Natural killer cell treated with Interleukin-12 subunit alpha and Interleukin-12 subunit beta and Interleukin-15 and Interleukin-18, amount 100 ng/mL, for 72 hours (primary cell): Measurements from ENCODE around the gene PRTN3. TPM values are rescaled to one million over a fixed set of nuclear protein-coding genes. Genes with fewer than 3 reads are reported as not detected.
A peak's percentile ranks its signal among the peaks of the same experiment; 100 is the strongest.
"Not testable (repeated sequence)": the region's sequence is repeated elsewhere in the genome, so short reads cannot be mapped to it uniquely, and the experiment has no call there.

Experiments
- ATAC-seq, 2 donors: fragments of 150-1000 bp; cut with Tn5 transposase in 1 of 2; sonication (Bioruptor Pico), chemical (Tn5 transposase) in 1 of 2; 2 replicates each; pipeline ENCODE4 v1.10.0; 2021
- DNase-seq: peaks from one replicate; pipeline ENCODE4 v3.0.0; 2022; ENCODE audit warnings: low spot score
- H3K27ac Mint-ChIP-seq, 2 donors: 1 replicate in 1 of 2; 2 replicates in 1 of 2; pipeline ENCODE4 v1.8.0; 2022; ENCODE audit warnings: mixed read lengths in 2 of 2, mild to moderate bottlenecking in 1 of 2, moderate library complexity in 1 of 2
- H3K27me3 Mint-ChIP-seq, 2 donors: 1 replicate in 1 of 2; 2 replicates in 1 of 2; pipeline ENCODE4 v1.8.0; 2022; ENCODE audit warnings: mixed read lengths in 2 of 2
- H3K36me3 Mint-ChIP-seq: one replicate; pipeline ENCODE4 v1.8.0; 2022; ENCODE audit warnings: mixed read lengths
- H3K4me1 Mint-ChIP-seq, 2 donors: 1 replicate in 1 of 2; 2 replicates in 1 of 2; pipeline ENCODE4 v1.8.0; 2022; ENCODE audit warnings: low read depth in 2 of 2, mixed read lengths in 2 of 2, mild to moderate bottlenecking in 1 of 2
- H3K4me3 Mint-ChIP-seq: one replicate; pipeline ENCODE4 v1.8.0; 2022; ENCODE audit warnings: mixed read lengths
- H3K9me3 Mint-ChIP-seq: 2 replicates; pipeline ENCODE4 v1.8.0; 2022; ENCODE audit warnings: mixed read lengths
- total RNA-seq, 2 donors: library from RNA; stranded (reverse); gene quantifications; one replicate each; pipeline ENCODE4 v1.2.3, GENCODE V29; 2022

PRTN3 gene
- total RNA-seq, 2 donors from 2014 or later = not detected

DNA sequence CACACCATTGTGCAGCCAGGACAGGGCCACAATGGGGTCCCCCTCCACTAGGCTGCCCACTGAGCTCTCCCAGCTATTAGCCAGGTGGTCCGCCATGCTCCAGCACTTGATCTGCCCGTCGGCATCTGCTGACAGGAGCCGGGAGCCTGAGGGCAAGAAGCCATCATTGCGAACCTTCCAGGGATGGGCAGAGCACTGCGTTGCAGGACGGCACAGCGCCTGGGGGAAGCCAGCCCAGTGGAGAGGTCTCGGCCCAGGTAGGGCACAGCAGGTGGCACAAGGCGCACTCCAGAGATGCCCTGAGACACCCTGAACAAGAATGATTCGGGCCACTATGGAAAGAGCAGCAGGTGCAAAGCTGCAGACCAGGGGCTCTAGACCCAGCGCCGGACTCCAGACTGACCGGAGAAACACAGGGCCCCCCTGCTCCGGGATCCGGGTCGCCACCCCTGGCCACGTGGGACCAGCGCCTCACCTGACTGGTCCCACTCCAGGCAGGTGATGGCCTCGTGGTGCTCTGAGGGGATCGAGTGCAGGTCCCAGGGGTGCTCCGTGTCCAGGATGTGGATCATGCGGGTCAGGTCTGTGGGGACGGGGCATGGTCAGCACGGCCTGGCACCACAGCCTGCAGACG lies 49.0 kb downstream of the PRTN3 start:
- ATAC-seq = no peak
- no peaks in the 10 kb centered on the region for H3K36me3 Mint-ChIP-seq
- peaks cover 12 to 14% of the 10 kb centered on the region in 2 donors for H3K4me1 Mint-ChIP-seq
- H3K27me3 Mint-ChIP-seq = no peaks in the 10 kb centered on the region
- no peak for DNase-seq
- H3K9me3 Mint-ChIP-seq = no peaks in the 10 kb centered on the region
- no peak overlapping the region for H3K4me3 Mint-ChIP-seq
- no peak overlapping the region for H3K27ac Mint-ChIP-seq

DNA sequence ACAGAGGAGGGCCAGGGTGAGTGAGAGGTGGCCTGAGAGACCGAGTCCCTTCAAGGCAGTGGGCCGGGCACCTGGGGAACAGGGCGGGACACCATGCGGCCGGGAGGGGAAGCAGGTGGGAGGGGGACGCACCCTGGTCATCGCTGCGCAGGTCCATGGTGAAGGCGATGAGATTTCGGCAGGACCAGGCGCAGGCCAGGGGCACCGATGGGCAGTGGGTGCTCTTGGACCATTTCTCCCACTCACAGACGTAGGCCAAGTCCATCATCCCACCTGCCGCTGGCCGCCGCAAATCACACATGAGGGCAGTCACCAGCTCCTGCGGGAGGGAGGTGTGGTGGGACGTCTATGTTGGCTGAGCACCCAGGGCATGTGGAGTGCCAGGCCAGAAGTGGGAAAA lies 50.0 kb downstream of the PRTN3 start:
- H3K36me3 Mint-ChIP-seq = no peaks in the 10 kb centered on the region
- peaks cover 12 to 14% of the 10 kb centered on the region in 2 donors for H3K4me1 Mint-ChIP-seq
- H3K4me3 Mint-ChIP-seq = peak overlapping the region; percentile 56
- H3K27ac Mint-ChIP-seq = peak overlapping the region; percentile 35 to 63
- H3K27me3 Mint-ChIP-seq = no peaks in the 10 kb centered on the region
- DNase-seq (no peak), ATAC-seq (no peak)
- no peaks in the 10 kb centered on the region for H3K9me3 Mint-ChIP-seq

DNA sequence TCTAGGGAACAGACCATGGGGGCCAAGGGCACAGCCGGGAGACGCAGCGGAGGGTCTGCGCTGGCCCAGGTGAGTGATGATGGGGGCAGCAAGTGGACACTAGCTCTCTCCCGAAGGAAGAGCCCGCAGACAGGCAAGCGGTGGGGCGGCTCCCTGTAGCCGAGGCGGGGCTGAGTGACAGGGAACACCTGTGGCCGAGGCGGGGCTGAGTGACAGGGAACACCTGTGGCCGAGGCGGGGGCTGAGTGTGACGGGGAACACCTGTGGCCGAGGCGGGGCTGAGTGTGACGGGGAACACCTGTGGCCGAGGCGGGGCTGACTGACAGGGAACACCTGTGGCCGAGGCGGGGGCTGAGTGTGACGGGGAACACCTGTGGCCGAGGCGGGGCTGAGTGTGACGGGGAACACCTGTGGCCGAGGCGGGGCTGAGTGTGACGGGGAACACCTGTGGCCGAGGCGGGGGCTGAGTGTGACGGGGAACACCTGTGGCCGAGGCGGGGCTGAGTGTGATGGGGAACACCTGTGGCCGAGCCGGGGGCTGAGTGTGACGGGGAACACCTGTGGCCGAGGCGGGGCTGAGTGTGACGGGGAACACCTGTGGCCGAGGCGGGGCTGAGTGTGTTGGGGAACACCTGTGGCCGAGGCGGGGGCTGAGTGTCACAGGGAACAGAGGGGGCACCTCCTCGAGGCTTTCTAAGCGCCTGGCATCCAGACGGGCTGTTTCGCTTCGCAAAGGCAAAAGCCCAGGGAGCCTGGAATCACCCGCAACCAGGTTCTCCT lies 50.8 kb downstream of the PRTN3 start:
- not testable (repeated sequence) for H3K9me3 Mint-ChIP-seq, DNase-seq, ATAC-seq, H3K36me3 Mint-ChIP-seq, H3K27me3 Mint-ChIP-seq
- Mint-ChIP-seq H3K4me3 (peak overlapping the region; percentile 86), H3K4me1 (peaks cover 12 to 14% of the 10 kb centered on the region in 2 donors), H3K27ac (peak overlapping the region; percentile 98 to 99)

DNA sequence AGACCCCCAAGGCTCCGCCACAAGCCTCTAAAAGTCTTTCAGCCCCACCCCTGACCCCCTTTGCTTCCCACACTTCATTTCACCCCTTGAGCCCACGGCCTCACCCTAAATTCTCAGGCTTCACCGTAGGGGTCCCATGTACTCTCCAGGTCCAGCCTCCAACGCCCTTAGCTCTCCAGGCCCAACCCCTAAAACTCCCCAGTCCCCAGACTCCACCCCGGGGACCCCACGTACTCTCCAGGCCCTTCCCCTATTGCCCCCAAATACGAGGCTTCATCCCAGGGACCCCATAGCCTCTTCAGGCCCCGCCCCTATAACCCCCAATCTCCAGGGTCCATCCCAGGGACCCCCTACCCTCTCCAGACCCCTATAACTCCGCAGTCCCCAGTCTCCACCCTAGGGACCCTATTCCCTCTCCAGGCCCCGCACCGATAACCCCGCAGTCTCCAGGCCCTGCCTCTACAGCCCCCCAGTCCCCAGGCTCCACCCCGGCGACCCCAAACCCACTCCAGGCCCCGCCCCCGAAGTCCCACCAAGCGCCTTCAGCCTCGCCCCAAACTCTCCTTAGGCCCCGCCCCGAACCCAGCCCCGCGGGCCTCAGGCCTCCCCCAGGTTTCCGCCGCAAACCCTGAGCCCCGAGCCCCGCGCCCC lies 51.6 kb downstream of the PRTN3 start:
- Mint-ChIP-seq H3K4me1 (peaks cover 12 to 14% of the 10 kb centered on the region in 2 donors), H3K36me3 (no peaks in the 10 kb centered on the region), H3K4me3 (peak overlapping the region; percentile 86), H3K27ac (peak overlapping the region; percentile 98 to 99), H3K9me3 (no peaks in the 10 kb centered on the region), H3K27me3 (no peaks in the 10 kb centered on the region)
- DNase-seq (no peak), ATAC-seq (no peak)

DNA sequence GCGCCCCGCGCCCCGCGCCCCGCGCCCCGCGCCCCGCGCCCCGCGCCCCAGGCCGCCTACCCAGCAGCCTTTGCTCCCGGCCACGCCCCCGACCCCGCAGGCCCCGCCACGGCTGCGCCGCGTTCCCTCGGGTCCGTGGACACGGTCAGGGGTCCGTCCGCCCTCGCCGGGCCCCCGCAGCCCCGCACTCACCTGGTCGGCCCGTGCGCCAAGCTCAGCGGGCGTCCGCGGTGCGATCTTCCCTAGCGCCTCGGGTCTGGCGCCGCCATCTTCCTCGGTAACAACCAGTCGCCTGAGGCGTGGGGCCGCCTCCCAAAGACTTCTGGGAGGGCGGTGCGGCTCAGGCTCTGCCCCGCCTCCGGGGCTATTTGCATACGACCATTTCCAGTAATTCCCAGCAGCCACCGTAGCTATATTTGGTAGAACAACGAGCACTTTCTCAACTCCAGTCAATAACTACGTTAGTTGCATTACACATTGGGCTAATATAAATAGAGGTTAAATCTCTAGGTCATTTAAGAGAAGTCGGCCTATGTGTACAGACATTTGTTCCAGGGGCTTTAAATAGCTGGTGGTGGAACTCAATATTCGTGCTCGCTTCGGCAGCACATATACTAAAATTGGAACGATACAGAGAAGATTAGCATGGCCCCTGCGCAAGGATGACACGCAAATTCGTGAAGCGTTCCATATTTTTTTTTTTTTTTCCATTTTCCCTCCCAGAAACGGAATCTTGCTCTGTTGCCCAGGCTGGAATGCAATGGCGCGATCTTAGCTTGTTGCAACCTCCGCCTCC lies 52.3 kb downstream of the PRTN3 start, which contains the start of the genes MED16 and RNU6-9:
Gene MED16, minus strand, starts transcription at position 294 of the 796 bp plus-strand sequence. CDS start 2,056 bp downstream, outside the sequence.
Gene RNU6-9, plus strand, starts transcription at position 591 of the 796 bp plus-strand sequence.
- H3K4me1 Mint-ChIP-seq = peaks cover 12 to 14% of the 10 kb centered on the region in 2 donors
- peak; percentile 96 to 97 for ATAC-seq
- H3K4me3 Mint-ChIP-seq = peak within 1 kb of the TSS; percentile 96
- H3K27ac Mint-ChIP-seq = peak within 1 kb of the TSS; percentile 98 to 99
- no peaks in the 10 kb centered on the region for H3K27me3 Mint-ChIP-seq
- no peaks in the 10 kb centered on the region for H3K9me3 Mint-ChIP-seq
- no peaks in the 10 kb centered on the region for H3K36me3 Mint-ChIP-seq
- peak; percentile 90 for DNase-seq

DNA sequence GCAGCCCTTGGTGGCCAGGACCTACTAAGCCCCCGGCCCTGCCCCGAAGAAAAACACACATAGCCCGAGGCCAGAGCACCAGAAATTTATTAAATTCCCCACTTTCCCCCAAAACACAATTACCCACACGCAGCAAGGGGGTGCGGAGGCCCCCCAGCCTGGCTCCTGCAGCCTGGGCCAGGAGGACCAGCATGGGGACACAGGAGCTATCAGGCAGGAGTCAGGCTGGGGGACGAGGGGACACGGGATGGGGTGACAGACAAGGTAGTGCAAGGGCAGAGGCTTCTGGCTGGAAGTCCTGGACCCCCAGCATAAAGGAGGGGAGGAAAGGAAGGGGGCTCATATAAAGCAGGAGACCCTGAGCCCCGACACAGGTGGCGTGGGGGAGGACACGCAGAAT lies 55.6 kb downstream of the PRTN3 start:
- Mint-ChIP-seq H3K27me3 (no peaks in the 10 kb centered on the region), H3K9me3 (no peaks in the 10 kb centered on the region), H3K4me3 (no peak overlapping the region), H3K36me3 (no peaks in the 10 kb centered on the region), H3K4me1 (peaks cover 12 to 14% of the 10 kb centered on the region in 2 donors), H3K27ac (no peak overlapping the region)
- DNase-seq (no peak), ATAC-seq (no peak)

DNA sequence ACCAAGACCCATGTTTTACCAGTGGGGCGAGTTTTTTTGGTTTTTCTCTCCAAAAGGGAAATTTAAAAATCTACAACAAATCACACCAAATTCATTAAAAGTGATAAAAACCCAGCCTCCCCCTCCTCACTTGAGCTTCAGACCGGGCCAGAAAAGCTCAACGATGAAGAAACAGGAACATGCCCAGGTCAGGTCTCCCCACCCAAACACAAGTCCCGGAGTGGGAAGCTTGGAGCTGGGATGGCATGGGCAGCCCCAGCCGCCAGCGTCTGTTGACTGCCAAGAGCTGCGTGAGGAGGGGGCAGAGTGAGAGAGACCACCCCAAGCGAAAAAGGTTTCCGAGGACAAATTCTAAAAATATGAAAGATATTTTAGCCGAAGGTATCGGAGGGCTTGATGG lies 56.2 kb downstream of the PRTN3 start:
- no peak overlapping the region for H3K27ac Mint-ChIP-seq
- H3K4me3 Mint-ChIP-seq = no peak overlapping the region
- H3K4me1 Mint-ChIP-seq = peaks cover 12 to 14% of the 10 kb centered on the region in 2 donors
- ATAC-seq (no peak), DNase-seq (no peak)
- H3K9me3 Mint-ChIP-seq = no peaks in the 10 kb centered on the region
- no peaks in the 10 kb centered on the region for H3K27me3 Mint-ChIP-seq
- H3K36me3 Mint-ChIP-seq = no peaks in the 10 kb centered on the region

DNA sequence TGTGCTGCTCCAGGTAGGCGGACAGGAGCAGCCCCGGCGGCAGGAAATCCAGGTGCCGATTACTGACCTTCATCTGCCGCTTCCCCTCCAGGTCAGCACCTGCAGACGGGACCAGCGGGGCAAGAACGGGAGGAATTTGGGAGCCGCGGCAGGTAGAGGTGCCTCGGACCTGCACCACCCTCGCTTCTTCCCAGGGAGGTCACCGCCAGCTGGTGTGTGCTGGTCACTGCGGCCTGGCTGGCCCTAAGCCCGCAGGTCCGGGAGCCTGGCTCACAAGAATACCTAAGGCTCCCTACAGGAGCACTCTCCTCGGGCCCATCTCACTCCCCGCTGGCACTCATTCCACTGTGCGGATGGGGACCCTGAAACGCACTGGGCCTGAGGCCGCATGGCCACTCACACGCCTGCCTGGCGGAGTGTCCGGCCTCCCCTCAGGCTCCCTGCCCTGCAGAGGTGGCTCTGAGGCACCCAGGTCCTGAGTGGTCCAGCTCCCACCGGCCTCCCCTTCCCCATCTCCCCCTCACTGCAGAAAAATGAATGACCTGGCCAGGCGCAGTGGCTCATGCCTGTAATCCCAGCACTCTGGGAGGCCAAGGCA lies 56.7 kb downstream of the PRTN3 start:
- DNase-seq = no peak
- no peaks in the 10 kb centered on the region for H3K27me3 Mint-ChIP-seq
- no peak overlapping the region for H3K27ac Mint-ChIP-seq
- H3K4me3 Mint-ChIP-seq = no peak overlapping the region
- no peaks in the 10 kb centered on the region for H3K9me3 Mint-ChIP-seq
- no peak for ATAC-seq
- H3K36me3 Mint-ChIP-seq = no peaks in the 10 kb centered on the region
- H3K4me1 Mint-ChIP-seq = peaks cover 10% of the 10 kb centered on the region in 2 donors

Other genes starting within 250 kb of the PRTN3 start
- 100 to 1,000 TPM in 1 of 2 donors, 10 to 100 TPM in 1; 55.0 to 104 TPM for gene POLRMT, start 207.5 kb upstream of the PRTN3 start, total RNA-seq
- not detected for gene FGF22, start 201.1 kb upstream of the PRTN3 start, total RNA-seq
- gene RNF126, start 177.8 kb upstream of the PRTN3 start, total RNA-seq = 100 to 1,000 TPM in 1 of 2 donors, 10 to 100 TPM in 1; 77.7 to 138 TPM
- gene FSTL3, start 164.6 kb upstream of the PRTN3 start, total RNA-seq = 1 to 10 TPM; 1.7 to 3.6 TPM
- 1 to 10 TPM in 1 of 2 donors, not detected in 1; 1.4 TPM for gene PRSS57, start 145.5 kb upstream of the PRTN3 start, total RNA-seq
- gene PALM, start 132.1 kb upstream of the PRTN3 start, total RNA-seq = not detected
- not detected for gene MISP, start 89.9 kb upstream of the PRTN3 start, total RNA-seq
- gene PTBP1, start 43.5 kb upstream of the PRTN3 start, total RNA-seq = 100 to 1,000 TPM; 604 to 619 TPM
- gene PLPPR3, start 19.0 kb upstream of the PRTN3 start, total RNA-seq = not detected
- under 1 TPM; 0.25 to 0.36 TPM for gene AZU1, start 13.2 kb upstream of the PRTN3 start, total RNA-seq
- not detected for gene ELANE, start 11.3 kb downstream of the PRTN3 start, total RNA-seq
- gene CFD, start 18.7 kb downstream of the PRTN3 start, total RNA-seq = under 1 TPM in 1 of 2 donors, not detected in 1; 0.53 TPM
- 10 to 100 TPM; 46.4 to 79.6 TPM for gene MED16, start 52.2 kb downstream of the PRTN3 start, total RNA-seq
- not detected for gene RNU6-9, start 52.5 kb downstream of the PRTN3 start, total RNA-seq
- 10 to 100 TPM; 48.4 to 68.3 TPM for gene R3HDM4, start 72.2 kb downstream of the PRTN3 start, total RNA-seq
- gene KISS1R, start 76.3 kb downstream of the PRTN3 start, total RNA-seq = 1 to 10 TPM in 1 of 2 donors, not detected in 1; 1.1 TPM
- 10 to 100 TPM; 42.8 to 46.1 TPM for gene ARID3A, start 85.0 kb downstream of the PRTN3 start, total RNA-seq
- 100 to 1,000 TPM in 1 of 2 donors, 10 to 100 TPM in 1; 57.8 to 106 TPM for gene WDR18, start 143.3 kb downstream of the PRTN3 start, total RNA-seq
- gene GRIN3B, start 159.4 kb downstream of the PRTN3 start, total RNA-seq = not detected
- 100 to 1,000 TPM; 150 to 267 TPM for gene TMEM259, start 180.1 kb downstream of the PRTN3 start, total RNA-seq
- gene RNU6-2, start 180.5 kb downstream of the PRTN3 start, total RNA-seq = not detected
- 100 to 1,000 TPM; 119 to 141 TPM for gene CNN2, start 185.6 kb downstream of the PRTN3 start, total RNA-seq
- 10 to 100 TPM; 53.7 to 69.9 TPM for gene ABCA7, start 199.1 kb downstream of the PRTN3 start, total RNA-seq
- 100 to 1,000 TPM; 320 to 338 TPM for gene ARHGAP45, start 226.2 kb downstream of the PRTN3 start, total RNA-seq